HG02840 (cell line): ENCODE data around the gene ACTR1B.
"Not testable (repeated sequence)": the region's sequence is repeated elsewhere in the genome, so short reads cannot be mapped to it uniquely, and the experiment has no call there.

Source experiments
- ATAC-seq: cut with Tn5 transposase; IDR thresholded peaks from one replicate; pipeline ENCODE4 v1.9.1; 2021; ENCODE audit warnings: mild to moderate bottlenecking, moderate library complexity, moderate number of reproducible peaks; ENCODE audit not compliant: unreplicated experiment, low FRiP score

Gene ACTR1B

DNA sequence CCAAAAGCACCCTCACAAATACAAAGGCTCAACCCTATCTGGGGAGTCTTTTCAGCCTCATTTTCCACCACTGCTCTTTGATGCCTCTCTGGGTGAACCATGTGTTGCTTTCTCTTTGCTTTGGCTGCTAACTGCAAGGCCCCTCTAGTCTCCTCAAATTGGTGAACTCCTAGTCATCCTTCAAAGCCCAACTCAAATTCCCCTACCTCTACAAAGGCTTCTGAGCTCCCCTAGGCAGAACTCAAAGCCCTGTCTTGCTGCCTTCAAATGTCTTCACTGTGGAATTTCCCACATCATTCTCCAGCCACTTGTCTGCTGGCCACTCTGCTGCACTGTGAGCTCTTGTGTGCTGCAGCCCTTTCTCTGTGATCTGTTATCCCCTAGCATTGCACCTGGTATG is 40.9 kb downstream of the ACTR1B start:
- ATAC-seq, result not testable (repeated sequence)

DNA sequence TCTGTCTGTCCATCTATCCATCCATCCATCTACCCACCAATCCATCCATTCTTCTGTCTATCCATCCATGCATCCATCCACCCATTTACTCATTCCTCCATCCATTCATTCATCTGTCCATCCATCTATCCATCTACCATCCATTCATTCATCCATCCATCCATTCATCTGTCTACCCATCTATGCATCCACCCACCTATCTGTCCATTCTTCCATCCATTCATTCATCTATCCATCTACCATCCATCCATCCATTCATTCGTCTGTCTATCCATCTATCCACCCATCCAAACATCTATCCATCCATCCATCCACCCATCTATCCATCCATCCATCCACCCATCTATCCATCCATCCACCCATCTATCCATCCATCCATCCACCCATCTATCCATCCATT is 43.4 kb downstream of the ACTR1B start:
- not testable (repeated sequence) for ATAC-seq

DNA sequence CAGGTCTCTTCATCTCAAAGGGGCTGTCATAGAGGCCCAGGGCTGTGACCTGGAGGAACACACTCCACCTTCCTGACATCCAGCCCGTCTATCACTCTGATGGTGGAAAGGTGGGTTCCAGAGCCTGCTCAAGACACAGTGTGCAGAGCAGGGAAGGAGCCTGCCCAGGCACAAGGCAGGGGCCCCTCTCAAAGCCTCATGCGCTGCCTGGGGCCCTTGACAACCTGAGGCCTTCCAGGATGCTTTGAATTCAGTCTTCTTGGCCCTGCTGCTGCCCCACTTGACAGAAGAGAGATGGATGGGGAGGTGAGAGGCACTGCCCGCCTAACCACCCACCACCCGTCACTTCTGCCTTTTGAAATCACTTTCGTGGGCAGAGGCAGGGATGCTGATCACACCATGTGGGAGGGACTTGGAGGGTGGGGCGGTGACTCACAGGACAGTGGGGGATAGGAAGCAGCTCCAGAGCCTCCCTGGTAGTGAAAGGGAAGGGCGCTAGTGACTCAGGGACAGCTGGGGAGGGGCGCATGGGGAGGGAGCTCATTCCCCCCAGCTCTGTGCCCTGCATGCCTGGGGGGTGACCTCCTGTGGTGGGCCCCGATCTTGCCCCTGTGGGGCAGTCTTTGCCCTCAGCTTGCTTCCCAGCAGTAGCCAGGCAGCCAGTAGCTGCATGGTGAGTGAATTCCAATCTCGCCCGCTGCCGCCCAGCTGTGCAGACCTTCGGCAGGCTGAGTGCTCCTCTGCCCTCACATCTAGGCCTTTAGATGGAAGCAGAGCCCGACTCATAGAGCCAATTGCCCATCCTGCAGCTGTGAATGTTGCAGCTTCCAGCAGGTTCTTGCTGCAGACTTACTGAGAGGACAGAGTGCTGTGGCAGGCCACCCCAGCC is 44.7 kb downstream of the ACTR1B start:
- ATAC-seq, result not testable (repeated sequence)

DNA sequence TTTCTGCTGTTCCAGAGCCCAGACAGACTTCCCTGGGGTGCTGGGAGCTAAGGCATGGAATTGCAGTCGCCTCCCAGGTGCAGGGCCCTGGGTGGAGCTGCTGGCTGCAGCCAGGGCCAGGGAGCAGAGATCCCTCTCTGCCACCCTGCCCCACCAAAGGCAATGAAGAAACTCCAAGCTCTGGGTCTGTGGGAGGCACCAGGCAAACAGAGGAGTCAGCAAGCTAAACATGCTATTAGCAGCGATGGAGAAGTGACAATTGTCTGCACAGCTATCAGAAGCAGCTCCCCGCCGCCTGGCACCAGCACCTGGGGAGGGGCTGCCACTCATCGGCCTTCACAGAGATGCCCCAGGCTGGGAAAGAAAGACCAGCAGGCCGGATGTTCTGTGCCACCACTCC is 45.9 kb downstream of the ACTR1B start:
- no peak for ATAC-seq

DNA sequence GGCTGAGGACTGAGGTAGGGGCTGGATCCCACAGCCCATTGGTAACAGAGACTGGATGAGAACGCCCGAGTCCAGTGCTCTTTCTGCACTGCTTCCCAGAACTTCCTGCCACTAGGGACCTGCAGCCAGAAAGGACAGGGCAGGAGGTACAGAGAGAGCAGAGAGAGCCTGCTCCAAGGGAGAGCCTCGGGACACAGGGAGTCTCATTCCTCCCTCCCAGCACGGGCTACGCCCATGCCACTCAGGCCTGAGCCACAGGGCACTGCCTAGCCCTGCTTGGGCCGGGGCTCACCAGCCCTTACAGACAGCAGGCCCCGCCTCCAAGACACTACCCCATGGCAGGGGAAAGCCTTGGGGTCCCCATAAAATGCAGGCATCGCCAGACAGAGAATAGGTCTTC is 48.1 kb downstream of the ACTR1B start:
- not testable (repeated sequence) for ATAC-seq

DNA sequence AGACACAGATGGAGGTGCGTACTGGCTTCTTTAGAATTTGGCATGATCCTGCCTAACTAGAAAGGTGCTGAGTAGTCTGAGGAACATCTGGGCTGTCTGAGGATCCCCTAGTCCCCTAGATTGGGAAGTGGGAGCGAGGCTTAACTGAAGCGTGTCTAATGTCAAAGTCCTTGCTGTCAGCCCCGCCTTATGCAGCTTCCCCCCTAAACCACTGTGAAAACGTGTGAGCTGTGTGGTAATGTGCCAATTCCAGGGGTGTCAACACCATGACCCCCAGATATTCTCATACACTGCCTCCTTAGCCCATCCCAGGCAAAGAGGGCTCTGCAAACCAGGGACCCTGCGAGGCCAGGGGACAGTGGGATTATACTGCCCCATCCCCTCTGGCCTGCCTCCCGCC is 51.9 kb downstream of the ACTR1B start:
- not testable (repeated sequence) for ATAC-seq

DNA sequence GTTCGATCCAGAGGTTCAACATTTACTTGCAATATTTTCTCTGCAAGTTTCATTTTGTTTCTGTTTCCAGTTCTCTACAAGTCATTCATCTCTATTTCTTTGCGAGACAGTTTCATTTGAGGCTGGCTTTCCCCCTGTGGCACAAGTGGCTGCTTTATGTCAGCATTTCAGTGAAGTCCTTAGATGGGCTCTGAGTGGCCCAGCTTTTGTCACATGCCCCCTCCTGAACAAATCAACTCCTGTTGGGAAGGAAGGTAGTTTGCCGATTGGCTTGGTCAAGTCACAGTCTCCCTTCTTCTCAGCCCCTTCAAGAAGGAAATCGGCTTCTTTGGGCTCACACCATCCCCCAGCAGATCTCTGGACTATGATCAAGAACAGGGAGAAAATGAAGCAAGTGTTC is 55.1 kb downstream of the ACTR1B start:
- ATAC-seq, result not testable (repeated sequence)
